Sigmoid colon (tissue), 7 donors: ENCODE measurements around the gene CCS. TPM values are rescaled to one million over a fixed set of nuclear protein-coding genes. Genes with fewer than 3 reads are reported as not detected.

Experiments
- DNase-seq: peaks from one replicate; pipeline ENCODE4 v3.0.0-alpha.2; 2019
- H3K27ac ChIP-seq, 4 donors: fragments of 200-600 bp; sonication (generic); one replicate each; pipeline ENCODE4 v1.5.1; 2016 to 2019; ENCODE audit warnings: mild to moderate bottlenecking in 1 of 4
- H3K27me3 ChIP-seq, 3 donors: fragments of 200-600 bp; sonication (generic); one replicate each; pipeline ENCODE4 v1.5.1; 2019; ENCODE audit warnings: mild to moderate bottlenecking in 1 of 3
- H3K36me3 ChIP-seq, 4 donors: fragments of 200-600 bp; sonication (generic); one replicate each; pipeline ENCODE4 v1.5.1; 2016 to 2019
- H3K4me1 ChIP-seq, 4 donors: fragments of 200-600 bp; sonication (generic); one replicate each; pipeline ENCODE4 v1.5.1; 2017 to 2019
- H3K4me3 ChIP-seq, 4 donors: fragments of 200-600 bp; sonication (generic); one replicate each; pipeline ENCODE4 v1.5.1; 2017 to 2019; ENCODE audit warnings: mild to moderate bottlenecking in 2 of 4, moderate library complexity in 1 of 4
- H3K9me3 ChIP-seq, 4 donors: fragments of 200-600 bp in 3 of 4; sonication (generic) in 3 of 4; one replicate each; pipeline versions ENCODE4 v1.5.1 to v1.6.1; 2013 to 2019
- EP300 ChIP-seq, 4 donors: sonication (generic); formaldehyde crosslinking; IDR thresholded peaks; one replicate each; pipeline ENCODE4 v1.6.1; 2017; ENCODE audit warnings: antibody characterized with exemption in 4 of 4
- POLR2A ChIP-seq, 2 donors: fragments of 450-650 bp; IDR thresholded peaks; one replicate each; pipeline ENCODE4 v1.6.1; 2016; ENCODE audit warnings: antibody characterized with exemption in 2 of 2, mild to moderate bottlenecking in 2 of 2, moderate library complexity in 2 of 2
- POLR2AphosphoS5 ChIP-seq, 4 donors: sonication (generic); formaldehyde crosslinking; IDR thresholded peaks; one replicate each; pipeline ENCODE4 v1.6.1; 2017; ENCODE audit warnings: antibody characterized with exemption in 4 of 4
- WGBS, 2 donors: extraction: QIAGEN DNeasy Blood & Tissue Kit; methylation state at CpG; one replicate each; pipeline ENCODE4 v1.1.7; 2013; 5-methylcytosine and 5-hydroxymethylcytosine counted together
- intact Hi-C: fragments of 100-400 bp; cut with DNase I; formaldehyde crosslinking; loops from one replicate; pipeline ENCODE4 v1.15.1; 2023
- polyA plus RNA-seq, 3 donors: library from polyadenylated mRNA; stranded (reverse); fragments of 200-250 nt; gene quantifications; one replicate each; pipeline ENCODE4 v1.2.3, GENCODE V29; 2013
- small RNA-seq, 3 donors: library from RNA; depleted of rRNA; stranded (forward); fragments of <200 nt; gene quantifications; one replicate each; pipeline ENCODE3, GENCODE V24; 2016
- total RNA-seq, 4 donors: library from RNA; depleted of rRNA; stranded (reverse); fragments of >200 nt; gene quantifications; one replicate each; pipeline ENCODE4 v1.1.0, GENCODE V29; 2016
- TF ChIP-seq, protein P1 (sequence below), 4 experiments: fragments of 450-650 bp in 3 of 4; fragments of 200-600 bp in 1 of 4; IDR thresholded peaks; one replicate each; pipeline ENCODE4 v1.5.1; 2016 to 2019; ENCODE audit warnings: antibody characterized with exemption in 4 of 4, mild to moderate bottlenecking in 3 of 4, moderate library complexity in 2 of 4
- donor health status: healthy with polysubstance abuse.
- donor health status: Bipolar disorder and iron deficiency.
- donor health status: healthy.

The CCS gene
- total and polyA plus RNA-seq, 7 donors = 26.0 to 48.8 (median 40.6) TPM

GRCh38 chr11:66652651-66653050, 59.7 kb downstream of the CCS start:
- 68 to 85% methylated on average over 7 of the region's 7 CpGs for WGBS, 2 donors
- peaks cover 0 to 70% (median 7%) of the 10 kb centered on the region in 4 donors for H3K36me3 ChIP-seq
- intact Hi-C loops = no loop called here
- no peaks in the 10 kb centered on the region for H3K9me3 ChIP-seq
- H3K27ac ChIP-seq = no peak overlapping the region
- peaks cover 0 to 8% (median 0%) of the 10 kb centered on the region in 4 donors for H3K4me1 ChIP-seq
- no peak overlapping the region for H3K4me3 ChIP-seq
- TF ChIP-seq, protein P1, sequence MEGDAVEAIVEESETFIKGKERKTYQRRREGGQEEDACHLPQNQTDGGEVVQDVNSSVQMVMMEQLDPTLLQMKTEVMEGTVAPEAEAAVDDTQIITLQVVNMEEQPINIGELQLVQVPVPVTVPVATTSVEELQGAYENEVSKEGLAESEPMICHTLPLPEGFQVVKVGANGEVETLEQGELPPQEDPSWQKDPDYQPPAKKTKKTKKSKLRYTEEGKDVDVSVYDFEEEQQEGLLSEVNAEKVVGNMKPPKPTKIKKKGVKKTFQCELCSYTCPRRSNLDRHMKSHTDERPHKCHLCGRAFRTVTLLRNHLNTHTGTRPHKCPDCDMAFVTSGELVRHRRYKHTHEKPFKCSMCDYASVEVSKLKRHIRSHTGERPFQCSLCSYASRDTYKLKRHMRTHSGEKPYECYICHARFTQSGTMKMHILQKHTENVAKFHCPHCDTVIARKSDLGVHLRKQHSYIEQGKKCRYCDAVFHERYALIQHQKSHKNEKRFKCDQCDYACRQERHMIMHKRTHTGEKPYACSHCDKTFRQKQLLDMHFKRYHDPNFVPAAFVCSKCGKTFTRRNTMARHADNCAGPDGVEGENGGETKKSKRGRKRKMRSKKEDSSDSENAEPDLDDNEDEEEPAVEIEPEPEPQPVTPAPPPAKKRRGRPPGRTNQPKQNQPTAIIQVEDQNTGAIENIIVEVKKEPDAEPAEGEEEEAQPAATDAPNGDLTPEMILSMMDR (IDR thresholded peaks at IDR 0.05) = no peak
- TF ChIP-seq POLR2A (IDR thresholded peaks at IDR 0.05) (no peak), EP300 (IDR thresholded peaks at IDR 0.05) (no peak), POLR2AphosphoS5 (IDR thresholded peaks at IDR 0.05) (no peak)
- no peak for DNase-seq
- H3K27me3 ChIP-seq = no peaks in the 10 kb centered on the region

DNA sequence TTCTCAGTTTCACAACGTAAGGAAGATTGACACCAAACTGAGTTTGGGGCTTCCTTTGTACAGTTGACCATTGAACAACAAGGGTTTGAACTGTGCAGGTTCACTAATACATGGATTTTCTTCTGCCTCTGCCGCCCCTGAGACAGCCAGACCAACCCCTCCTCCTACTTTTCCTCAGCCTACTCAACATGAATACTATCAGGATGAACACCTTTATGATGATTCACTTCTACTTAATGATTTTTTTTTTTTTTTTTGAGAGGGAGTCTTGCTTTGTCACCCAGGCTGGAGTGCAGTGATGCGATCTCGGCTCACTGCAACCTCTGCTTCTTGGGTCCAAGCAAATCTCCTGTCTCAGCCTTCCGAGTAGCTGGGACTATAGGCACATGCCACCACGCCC, 60.1 kb downstream of the CCS start:
- intact Hi-C loops = no loop called here
- 94 to 95% methylated on average over 6 of the region's 6 CpGs for WGBS, 2 donors

More for the DNA sequence above, 60.1 kb downstream of the CCS start:
- Histone ChIP-seq H3K9me3 (no peaks in the 10 kb centered on the region), H3K36me3 (peaks cover 0 to 70% (median 7%) of the 10 kb centered on the region in 4 donors), H3K27ac (no peak overlapping the region), H3K4me1 (peaks cover 0 to 8% (median 0%) of the 10 kb centered on the region in 4 donors), H3K27me3 (no peaks in the 10 kb centered on the region), H3K4me3 (no peak overlapping the region)
- DNase-seq = no peak
- no peak for TF ChIP-seq EP300 (IDR thresholded peaks at IDR 0.05)
- TF ChIP-seq POLR2A (IDR thresholded peaks at IDR 0.05) = no peak
- TF ChIP-seq POLR2AphosphoS5 (IDR thresholded peaks at IDR 0.05) = no peak
- TF ChIP-seq, protein P1 (IDR thresholded peaks at IDR 0.05) = no peak

Small RNA genes lying within 50 kb of the gene (small RNA-seq; reads per million reads assigned to genes)
- gene RNU4-39P = 0 reads per million in 3 donors

Other genes with a start within 250 kb of the CCS start
- 10 to 100 TPM; 20.2 to 36.2 (median 24.9) TPM for gene BRMS1, start 248.1 kb upstream of the CCS start, total RNA-seq
- 10 to 100 TPM; 65.4 to 81.8 (median 72.1) TPM for gene BRMS1, start 248.1 kb upstream of the CCS start, polyA plus RNA-seq
- 10 to 100 TPM; 41.4 to 43.5 (median 43.1) TPM for gene B4GAT1, start 245.6 kb upstream of the CCS start, total RNA-seq
- 10 to 100 TPM in 1 of 3 donors, 1 to 10 TPM in 2; 4.2 to 17.4 (median 4.8) TPM for gene B4GAT1, start 245.6 kb upstream of the CCS start, polyA plus RNA-seq
- gene SLC29A2, start 221.4 kb upstream of the CCS start, total RNA-seq = under 1 TPM; 0.41 to 0.99 (median 0.63) TPM
- gene SLC29A2, start 221.4 kb upstream of the CCS start, polyA plus RNA-seq = 10 to 100 TPM in 1 of 3 donors, 1 to 10 TPM in 2; 2.4 to 28.0 (median 2.5) TPM
- 1 to 10 TPM in 1 of 4 donors, under 1 TPM in 3; 0.49 to 2.5 (median 0.83) TPM for gene NPAS4, start 172.2 kb upstream of the CCS start, total RNA-seq
- gene NPAS4, start 172.2 kb upstream of the CCS start, polyA plus RNA-seq = under 1 TPM in 1 of 3 donors, not detected in 2; 0.19 TPM
- gene MRPL11, start 154.3 kb upstream of the CCS start, total RNA-seq = 10 to 100 TPM; 54.2 to 77.8 (median 61.3) TPM
- 100 to 1,000 TPM in 1 of 3 donors, 10 to 100 TPM in 2; 60.6 to 110 (median 70.3) TPM for gene MRPL11, start 154.3 kb upstream of the CCS start, polyA plus RNA-seq
- gene PELI3, start 126.3 kb upstream of the CCS start, total RNA-seq = 10 to 100 TPM; 16.9 to 26.4 (median 23.0) TPM
- gene PELI3, start 126.3 kb upstream of the CCS start, polyA plus RNA-seq = 1 to 10 TPM; 5.0 to 6.0 (median 5.3) TPM
- gene DPP3, start 112.8 kb upstream of the CCS start, total RNA-seq = 10 to 100 TPM in 1 of 4 donors, 1 to 10 TPM in 3; 5.1 to 15.5 (median 9.4) TPM
- gene DPP3, start 112.8 kb upstream of the CCS start, polyA plus RNA-seq = 10 to 100 TPM; 33.0 to 86.5 (median 66.6) TPM
- 10 to 100 TPM; 50.2 to 91.4 (median 57.8) TPM for gene BBS1, start 82.5 kb upstream of the CCS start, total RNA-seq
- 10 to 100 TPM in 1 of 3 donors, 1 to 10 TPM in 2; 7.8 to 19.0 (median 9.0) TPM for gene BBS1, start 82.5 kb upstream of the CCS start, polyA plus RNA-seq
- 10 to 100 TPM in 1 of 4 donors, 1 to 10 TPM in 3; 6.8 to 12.2 (median 7.4) TPM for gene ZDHHC24, start 47.1 kb upstream of the CCS start, total RNA-seq
- gene ZDHHC24, start 47.1 kb upstream of the CCS start, polyA plus RNA-seq = 1 to 10 TPM; 1.8 to 8.7 (median 1.8) TPM
- gene ACTN3, start 46.3 kb upstream of the CCS start, total RNA-seq = under 1 TPM in 1 of 4 donors, not detected in 3; under 0.01 TPM
- not detected for gene ACTN3, start 46.3 kb upstream of the CCS start, polyA plus RNA-seq
- 100 to 1,000 TPM; 121 to 170 (median 139) TPM for gene CTSF, start 24.6 kb upstream of the CCS start, total RNA-seq
- gene CTSF, start 24.6 kb upstream of the CCS start, polyA plus RNA-seq = 10 to 100 TPM in 2 of 3 donors, 1 to 10 TPM in 1; 3.5 to 16.5 (median 12.6) TPM
- gene CCDC87, start 122 bp upstream of the CCS start, total RNA-seq = under 1 TPM in 3 of 4 donors, not detected in 1; 0.14 to 0.71 (median 0.16) TPM
- under 1 TPM in 1 of 3 donors, not detected in 2; 0.28 TPM for gene CCDC87, start 122 bp upstream of the CCS start, polyA plus RNA-seq
- 10 to 100 TPM; 23.7 to 51.8 (median 42.9) TPM for gene RBM14, start 23.4 kb downstream of the CCS start, total RNA-seq
- 10 to 100 TPM; 10.8 to 54.0 (median 15.7) TPM for gene RBM14, start 23.4 kb downstream of the CCS start, polyA plus RNA-seq
- gene RBM4, start 45.5 kb downstream of the CCS start, total RNA-seq = 100 to 1,000 TPM in 1 of 4 donors, 10 to 100 TPM in 3; 76.5 to 101 (median 86.2) TPM
- 100 to 1,000 TPM in 1 of 3 donors, 10 to 100 TPM in 2; 75.4 to 103 (median 98.8) TPM for gene RBM4, start 45.5 kb downstream of the CCS start, polyA plus RNA-seq
- gene RBM4B, start 84.7 kb downstream of the CCS start, total RNA-seq = 10 to 100 TPM; 14.0 to 30.7 (median 16.6) TPM
- gene RBM4B, start 84.7 kb downstream of the CCS start, polyA plus RNA-seq = 10 to 100 TPM in 2 of 3 donors, 1 to 10 TPM in 1; 6.6 to 12.8 (median 10.4) TPM
- gene SPTBN2, start 136.0 kb downstream of the CCS start, total RNA-seq = 1 to 10 TPM in 3 of 4 donors, under 1 TPM in 1; 0.33 to 4.9 (median 2.7) TPM
- gene SPTBN2, start 136.0 kb downstream of the CCS start, polyA plus RNA-seq = 1 to 10 TPM; 1.4 to 5.7 (median 4.2) TPM